Mammary epithelial cell (primary cell): ENCODE measurements around the gene PVR.

Experiments used
- EZH2 ChIP-seq: IDR thresholded peaks from 2 replicates; pipeline ENCODE4 v1.6.1; 2012; ENCODE audit warnings: low read length, inconsistent platforms, borderline replicate concordance
- TF ChIP-seq, protein P1 (sequence below), 2 donors: IDR thresholded peaks in 1 of 2; conservative IDR thresholded peaks in 1 of 2; 2 replicates each; pipeline ENCODE4 v1.5.1; 2011 to 2012; ENCODE audit warnings: inconsistent platforms in 2 of 2, low read length in 2 of 2, mild to moderate bottlenecking in 2 of 2, control low read depth in 1 of 2, low read depth in 1 of 2; ENCODE audit not compliant: insufficient read depth in 1 of 2; ENCODE audit errors: extremely low read depth in 1 of 2

DNA sequence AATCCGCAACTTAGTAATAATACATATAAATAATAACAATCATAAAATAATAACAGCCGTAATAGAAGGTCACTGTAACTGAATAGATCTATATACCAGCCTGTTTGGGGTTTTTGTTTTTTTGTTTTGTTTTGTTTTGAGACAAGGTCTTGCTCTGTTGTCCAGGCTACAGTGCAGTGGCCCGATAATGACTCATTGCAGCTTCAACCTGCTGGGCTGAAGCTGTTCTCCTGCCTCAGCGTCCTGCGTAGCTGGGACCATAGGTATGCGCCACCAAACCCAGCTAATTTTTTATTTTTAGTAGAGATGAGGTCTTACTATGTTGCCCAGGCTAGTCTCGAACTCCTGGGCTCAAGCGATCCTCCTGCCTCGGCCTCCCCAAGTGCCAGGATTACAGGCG lies 29.4 kb upstream of the PVR start:
- TF ChIP-seq, protein P1, sequence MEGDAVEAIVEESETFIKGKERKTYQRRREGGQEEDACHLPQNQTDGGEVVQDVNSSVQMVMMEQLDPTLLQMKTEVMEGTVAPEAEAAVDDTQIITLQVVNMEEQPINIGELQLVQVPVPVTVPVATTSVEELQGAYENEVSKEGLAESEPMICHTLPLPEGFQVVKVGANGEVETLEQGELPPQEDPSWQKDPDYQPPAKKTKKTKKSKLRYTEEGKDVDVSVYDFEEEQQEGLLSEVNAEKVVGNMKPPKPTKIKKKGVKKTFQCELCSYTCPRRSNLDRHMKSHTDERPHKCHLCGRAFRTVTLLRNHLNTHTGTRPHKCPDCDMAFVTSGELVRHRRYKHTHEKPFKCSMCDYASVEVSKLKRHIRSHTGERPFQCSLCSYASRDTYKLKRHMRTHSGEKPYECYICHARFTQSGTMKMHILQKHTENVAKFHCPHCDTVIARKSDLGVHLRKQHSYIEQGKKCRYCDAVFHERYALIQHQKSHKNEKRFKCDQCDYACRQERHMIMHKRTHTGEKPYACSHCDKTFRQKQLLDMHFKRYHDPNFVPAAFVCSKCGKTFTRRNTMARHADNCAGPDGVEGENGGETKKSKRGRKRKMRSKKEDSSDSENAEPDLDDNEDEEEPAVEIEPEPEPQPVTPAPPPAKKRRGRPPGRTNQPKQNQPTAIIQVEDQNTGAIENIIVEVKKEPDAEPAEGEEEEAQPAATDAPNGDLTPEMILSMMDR (conservative IDR thresholded peaks at IDR 0.05 in 1 of 2, IDR thresholded peaks at IDR 0.05 in 1 of 2; ENCODE audit: extremely low read depth in 1 of 2, insufficient read depth in 1 of 2, low read depth in 1 of 2, low read length in 2 of 2): no peak
- TF ChIP-seq EZH2: no peak
